Prostate gland (tissue), 2 donors: ENCODE data around the gene PNPLA5.

Experiments
- POLR2A ChIP-seq: fragments of 450-650 bp; IDR thresholded peaks from one replicate; pipeline ENCODE4 v1.6.1; 2016; ENCODE audit warnings: antibody characterized with exemption, mild to moderate bottlenecking
- TF ChIP-seq, protein P1 (sequence below), 4 experiments: fragments of 200-600 bp in 2 of 4; fragments of 450-650 bp in 2 of 4; sonication (generic) in 2 of 4; IDR thresholded peaks; 1 replicate in 3 of 4; 2 replicates in 1 of 4; pipeline ENCODE4 v1.5.1; 2016 to 2019; ENCODE audit warnings: antibody characterized with exemption in 4 of 4, mild to moderate bottlenecking in 2 of 4, moderate library complexity in 2 of 4

GRCh38 chr22:43880541-43880991, 11.2 kb downstream of the PNPLA5 start:
- TF ChIP-seq, protein P1, sequence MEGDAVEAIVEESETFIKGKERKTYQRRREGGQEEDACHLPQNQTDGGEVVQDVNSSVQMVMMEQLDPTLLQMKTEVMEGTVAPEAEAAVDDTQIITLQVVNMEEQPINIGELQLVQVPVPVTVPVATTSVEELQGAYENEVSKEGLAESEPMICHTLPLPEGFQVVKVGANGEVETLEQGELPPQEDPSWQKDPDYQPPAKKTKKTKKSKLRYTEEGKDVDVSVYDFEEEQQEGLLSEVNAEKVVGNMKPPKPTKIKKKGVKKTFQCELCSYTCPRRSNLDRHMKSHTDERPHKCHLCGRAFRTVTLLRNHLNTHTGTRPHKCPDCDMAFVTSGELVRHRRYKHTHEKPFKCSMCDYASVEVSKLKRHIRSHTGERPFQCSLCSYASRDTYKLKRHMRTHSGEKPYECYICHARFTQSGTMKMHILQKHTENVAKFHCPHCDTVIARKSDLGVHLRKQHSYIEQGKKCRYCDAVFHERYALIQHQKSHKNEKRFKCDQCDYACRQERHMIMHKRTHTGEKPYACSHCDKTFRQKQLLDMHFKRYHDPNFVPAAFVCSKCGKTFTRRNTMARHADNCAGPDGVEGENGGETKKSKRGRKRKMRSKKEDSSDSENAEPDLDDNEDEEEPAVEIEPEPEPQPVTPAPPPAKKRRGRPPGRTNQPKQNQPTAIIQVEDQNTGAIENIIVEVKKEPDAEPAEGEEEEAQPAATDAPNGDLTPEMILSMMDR (IDR thresholded peaks at IDR 0.05) = no peak
- no peak for TF ChIP-seq POLR2A
